SU-DHL-6 (cell line): ENCODE data around the gene TBRG4.

Experiments used
- CTCF ChIP-seq: fragments of 200-600 bp; sonication (generic); IDR thresholded peaks from one replicate; pipeline ENCODE4 v1.5.1; 2017; ENCODE audit warnings: antibody characterized with exemption, mild to moderate bottlenecking, low read length, moderate library complexity; ENCODE audit not compliant: insufficient read depth, poor library complexity, severe bottlenecking
- EZH2phosphoT487 ChIP-seq: fragments of 200-600 bp; sonication (generic), shearing (Covaris generic); conservative IDR thresholded peaks from 2 replicates; pipeline ENCODE4 v1.6.1; 2018; ENCODE audit warnings: mild to moderate bottlenecking, antibody characterized with exemption, low read length, moderate library complexity, mixed read lengths

DNA sequence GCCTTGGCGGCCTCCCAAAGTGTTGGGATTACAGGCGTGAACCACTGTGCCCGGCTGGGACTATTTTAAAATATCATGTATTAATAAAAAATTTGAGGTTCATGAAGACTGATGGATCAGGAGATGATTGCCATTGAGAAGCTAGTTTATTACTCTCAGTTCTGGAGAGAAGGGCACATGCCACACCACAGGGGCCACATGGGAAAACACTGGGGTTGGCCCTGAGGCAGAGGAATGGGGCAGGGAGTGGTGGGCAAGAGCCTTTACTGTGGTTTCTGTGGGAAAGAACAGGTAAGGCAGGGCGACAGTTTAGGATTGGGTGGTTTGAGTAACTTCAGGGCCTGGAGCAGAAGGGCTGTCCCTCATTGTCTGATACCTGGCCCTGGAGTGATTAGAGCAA lies 6.8 kb upstream of the TBRG4 start:
- TF ChIP-seq CTCF, result no peak
- TF ChIP-seq EZH2phosphoT487, result no peak
